Gastroesophageal sphincter (tissue), 3 donors: ENCODE data around the gene BIRC7.

ENCODE experiments used
- CTCF ChIP-seq, 4 experiments: fragments of 200-600 bp in 2 of 4; fragments of 450-650 bp in 2 of 4; sonication (generic) in 1 of 4; IDR thresholded peaks; one replicate each; pipeline ENCODE4 v1.5.1; 2017 to 2019; ENCODE audit warnings: antibody characterized with exemption in 4 of 4, mild to moderate bottlenecking in 2 of 4, moderate library complexity in 2 of 4
- POLR2A ChIP-seq, 2 donors: fragments of 450-650 bp; IDR thresholded peaks; one replicate each; pipeline ENCODE4 v1.6.1; 2017; ENCODE audit warnings: antibody characterized with exemption in 2 of 2, mild to moderate bottlenecking in 2 of 2, moderate library complexity in 1 of 2

- TF ChIP-seq CTCF (IDR thresholded peaks at IDR 0.05) = no peak
- no peak for TF ChIP-seq POLR2A (IDR thresholded peaks at IDR 0.05)
Measured at GRCh38 chr20:63264000-63264399, 28.3 kb downstream of the BIRC7 start.
